GM18951 (cell line): Measurements from ENCODE around the gene OR2A12.
"Not testable (repeated sequence)": the region's sequence is repeated elsewhere in the genome, so short reads cannot be mapped to it uniquely, and the experiment has no call there.

Experiments
- POLR2A ChIP-seq: IDR thresholded peaks from 4 replicates; pipeline ENCODE4 v1.6.1; 2011; ENCODE audit warnings: mild to moderate bottlenecking; ENCODE audit not compliant: insufficient read length, insufficient read depth; ENCODE audit errors: extremely low read depth
- in situ Hi-C: fragments of 300-500 bp; cut with MboI; formaldehyde crosslinking; loops from one replicate; pipeline ENCODE4 v1.12.0; 2022; ENCODE audit warnings: low sequenced_read_pairs, mixed read lengths, inconsistent platforms; ENCODE audit not compliant: unreplicated experiment

OR2A12 gene, protein sequence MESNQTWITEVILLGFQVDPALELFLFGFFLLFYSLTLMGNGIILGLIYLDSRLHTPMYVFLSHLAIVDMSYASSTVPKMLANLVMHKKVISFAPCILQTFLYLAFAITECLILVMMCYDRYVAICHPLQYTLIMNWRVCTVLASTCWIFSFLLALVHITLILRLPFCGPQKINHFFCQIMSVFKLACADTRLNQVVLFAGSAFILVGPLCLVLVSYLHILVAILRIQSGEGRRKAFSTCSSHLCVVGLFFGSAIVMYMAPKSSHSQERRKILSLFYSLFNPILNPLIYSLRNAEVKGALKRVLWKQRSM

DNA sequence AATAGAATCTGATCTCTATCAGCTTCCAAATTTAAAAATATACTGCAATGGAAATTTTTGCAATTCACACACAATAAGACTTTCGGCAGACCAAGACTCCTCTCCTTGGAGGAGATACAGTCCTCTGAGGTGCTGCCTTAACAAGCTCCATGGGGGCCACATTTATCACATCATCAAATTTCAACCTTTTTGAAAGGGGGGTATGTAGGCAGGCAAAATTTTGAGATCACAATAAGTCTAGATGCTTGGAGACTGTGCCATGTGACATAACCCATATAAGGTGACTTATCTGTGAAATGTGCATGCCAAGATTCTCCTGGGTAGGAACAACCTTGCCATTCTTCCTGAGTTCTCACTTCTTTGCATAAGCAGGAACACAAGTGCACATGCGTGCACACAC lies at the start of gene OR2A12:
Gene OR2A12 (plus strand): TSS at position 301 of the 400 bp plus-strand sequence. CDS start 8,830 bp downstream, outside the sequence.
- TF ChIP-seq POLR2A = no peak
- in situ Hi-C loops = no loop called here

- in situ Hi-C loops = no loop called here
- no peak for TF ChIP-seq POLR2A
Observed at GRCh38 chr7:144036302-144036885, 49.7 kb upstream of the OR2A12 start.

DNA sequence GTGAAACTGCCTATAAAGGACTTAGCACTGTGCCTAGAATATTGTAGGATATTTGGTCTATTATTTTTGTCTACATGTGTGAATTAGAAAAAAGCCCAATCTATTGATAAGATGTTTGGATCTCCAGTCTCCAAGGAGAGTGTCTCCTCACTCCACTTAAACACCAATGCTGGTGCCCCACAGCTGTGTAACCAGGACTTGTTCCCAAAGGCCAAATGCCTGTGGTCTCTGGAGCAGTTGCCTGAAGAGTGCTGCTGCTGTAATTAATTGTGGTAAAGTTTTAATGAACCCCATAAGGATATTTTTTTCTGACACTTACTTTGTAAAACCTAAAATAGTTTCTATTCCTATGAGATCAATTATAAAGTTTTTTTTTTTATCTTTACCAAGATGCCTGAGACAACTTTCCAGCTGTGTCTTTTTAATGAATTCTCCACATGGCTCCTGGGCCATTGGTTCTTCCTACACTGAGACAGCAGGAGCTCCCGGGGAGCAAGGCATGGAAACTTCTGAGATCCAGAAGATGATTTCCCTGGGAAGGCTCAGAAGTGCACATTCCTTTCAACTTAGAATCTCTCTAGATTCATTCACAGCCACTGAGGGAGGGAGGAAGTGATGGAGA lies 48.6 kb upstream of the OR2A12 start:
- in situ Hi-C loops = no loop called here
- no peak for TF ChIP-seq POLR2A

- no peak for TF ChIP-seq POLR2A
- in situ Hi-C loops = no loop called here
Observed at GRCh38 chr7:144038887-144039286, 47.2 kb upstream of the OR2A12 start.

GRCh38 chr7:144048648-144049047 lies 37.4 kb upstream of the OR2A12 start, which contains the start of gene OR2A5:
Gene OR2A5 (plus strand): TSS chr7:144048948. CDS start chr7:144050402, 1,454 bp downstream.
- TF ChIP-seq POLR2A = no peak
- in situ Hi-C loops = no loop called here

DNA sequence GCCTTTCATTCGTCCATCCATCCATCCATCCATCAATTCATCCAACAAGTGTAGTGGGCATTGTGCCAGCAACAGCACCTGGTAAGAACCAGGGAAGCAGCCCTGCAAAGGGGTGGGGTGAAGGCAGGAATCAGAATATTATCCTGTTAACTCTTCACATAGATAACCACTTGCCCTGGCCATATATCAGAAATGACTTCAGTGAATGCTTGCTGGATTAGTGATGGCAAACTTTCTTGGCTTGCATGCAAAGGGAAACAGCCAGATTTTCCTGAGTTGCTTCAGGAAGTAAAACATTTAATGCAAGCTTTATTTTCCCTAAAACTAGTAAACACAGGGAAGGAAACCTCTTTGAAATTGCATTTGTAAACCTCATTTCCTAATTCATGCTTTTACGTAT lies 36.6 kb upstream of the OR2A12 start:
- in situ Hi-C loops = no loop called here
- TF ChIP-seq POLR2A = no peak

- TF ChIP-seq POLR2A = no peak
- in situ Hi-C loops = no loop called here
Observed at GRCh38 chr7:144050093-144050492, 36.0 kb upstream of the OR2A12 start.

GRCh38 chr7:144050884-144051283 lies 35.2 kb upstream of the OR2A12 start:
- in situ Hi-C loops = not testable (repeated sequence)

DNA sequence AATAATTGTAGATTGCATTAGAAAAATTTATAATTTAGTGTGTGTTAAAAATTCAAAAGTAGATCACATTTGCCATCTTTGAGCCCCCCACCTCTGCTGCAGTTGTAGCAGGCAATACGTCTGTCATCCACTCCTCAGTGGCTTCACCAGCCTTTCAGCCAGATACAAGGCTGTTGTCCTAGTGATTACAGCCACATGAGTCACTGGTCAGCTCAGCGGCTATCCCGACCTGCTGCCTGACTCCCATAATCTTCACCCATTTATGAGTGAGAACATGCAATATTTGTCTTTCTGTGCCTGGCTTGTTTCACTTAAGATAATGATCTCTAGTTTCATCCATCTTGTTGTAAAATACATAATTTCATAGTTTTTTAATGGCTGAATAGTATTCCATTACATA lies 28.1 kb upstream of the OR2A12 start:
- in situ Hi-C loops = no loop called here
- no peak for TF ChIP-seq POLR2A

- TF ChIP-seq POLR2A = no peak
- in situ Hi-C loops = no loop called here
Observed at GRCh38 chr7:144063710-144064109, 22.4 kb upstream of the OR2A12 start.

DNA sequence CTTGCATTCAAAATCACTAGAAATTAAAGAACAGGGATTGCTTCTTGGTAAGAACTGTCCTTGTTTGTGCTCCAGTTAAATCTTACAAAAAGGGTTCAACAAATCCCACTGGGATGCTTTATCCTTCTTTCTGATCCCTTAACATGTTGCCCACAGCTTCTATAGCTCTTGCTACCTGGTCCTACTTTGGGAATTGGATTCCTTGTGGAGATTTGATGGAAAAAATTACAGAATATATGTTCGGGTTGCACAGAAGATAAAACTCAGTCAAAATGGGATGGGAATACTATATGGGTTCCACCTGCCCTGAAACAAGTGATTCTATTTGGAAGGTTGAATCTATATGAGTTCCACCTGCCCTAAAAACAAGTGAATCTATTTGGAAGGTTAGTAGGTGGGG lies 16.6 kb upstream of the OR2A12 start, which contains the start of gene OR2A25:
Gene OR2A25 (plus strand): TSS at position 301 of the 400 bp plus-strand sequence. CDS start 4,409 bp downstream, outside the sequence.
- TF ChIP-seq POLR2A = no peak
- in situ Hi-C loops = no loop called here

DNA sequence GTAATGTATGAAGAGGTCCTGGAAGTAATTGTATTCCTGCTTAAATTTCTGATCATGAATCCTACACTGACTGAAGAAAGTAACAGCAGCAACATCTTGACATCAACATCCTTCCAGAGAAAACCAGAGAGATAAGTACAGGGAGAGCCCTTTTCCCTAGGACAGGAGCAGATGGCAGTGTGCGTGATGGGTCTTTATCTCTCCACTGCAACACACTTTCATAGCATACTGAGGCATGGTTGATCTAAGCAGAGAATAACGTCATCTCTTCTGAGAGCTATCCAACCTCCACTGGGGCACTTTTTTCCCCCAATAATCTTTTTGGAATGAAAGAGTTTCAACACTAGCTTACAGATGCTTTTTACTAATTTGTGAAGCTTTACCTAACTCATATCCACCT lies 16.1 kb upstream of the OR2A12 start:
- TF ChIP-seq POLR2A = no peak
- in situ Hi-C loops = no loop called here

GRCh38 chr7:144074374-144074773 lies 11.7 kb upstream of the OR2A12 start:
- in situ Hi-C loops = no loop called here
- no peak for TF ChIP-seq POLR2A

- in situ Hi-C loops = no loop called here
- TF ChIP-seq POLR2A = no peak
Observed at GRCh38 chr7:144086730-144087129, 652 bp downstream of the OR2A12 start.
